AG09309 (cell line): ENCODE data around the gene SMKR1.

Source experiments
- DNase-seq: peaks from one replicate; pipeline ENCODE4 v3.0.0-alpha.2; 2010; ENCODE audit warnings: low read depth
- H3K4me3 ChIP-seq: 2 replicates; pipeline ENCODE4 v1.5.1; 2011; ENCODE audit warnings: mild to moderate bottlenecking, low read depth, low read length, moderate library complexity; ENCODE audit not compliant: control insufficient read depth
- CTCF ChIP-seq: IDR thresholded peaks from 2 replicates; pipeline ENCODE4 v1.5.1; 2011; ENCODE audit warnings: mild to moderate bottlenecking, low read depth, low read length, inconsistent platforms; ENCODE audit not compliant: insufficient read depth, control insufficient read depth; ENCODE audit errors: missing control alignments

The SMKR1 gene

GRCh38 chr7:129501760-129502707 lies at the start of gene SMKR1:
TSS of gene SMKR1 (plus strand) at chr7:129502531. CDS start at chr7:129502825, 294 bp downstream.
- DNase-seq, result no peak
- H3K4me3 ChIP-seq, result peak within 1 kb of the TSS; percentile 50
- TF ChIP-seq CTCF, result no peak

GRCh38 chr7:129452589-129453231 lies 49.6 kb upstream of the SMKR1 start:
- TF ChIP-seq CTCF, result no peak
- H3K4me3 ChIP-seq, result no peak overlapping the region
- DNase-seq, result no peak

DNA sequence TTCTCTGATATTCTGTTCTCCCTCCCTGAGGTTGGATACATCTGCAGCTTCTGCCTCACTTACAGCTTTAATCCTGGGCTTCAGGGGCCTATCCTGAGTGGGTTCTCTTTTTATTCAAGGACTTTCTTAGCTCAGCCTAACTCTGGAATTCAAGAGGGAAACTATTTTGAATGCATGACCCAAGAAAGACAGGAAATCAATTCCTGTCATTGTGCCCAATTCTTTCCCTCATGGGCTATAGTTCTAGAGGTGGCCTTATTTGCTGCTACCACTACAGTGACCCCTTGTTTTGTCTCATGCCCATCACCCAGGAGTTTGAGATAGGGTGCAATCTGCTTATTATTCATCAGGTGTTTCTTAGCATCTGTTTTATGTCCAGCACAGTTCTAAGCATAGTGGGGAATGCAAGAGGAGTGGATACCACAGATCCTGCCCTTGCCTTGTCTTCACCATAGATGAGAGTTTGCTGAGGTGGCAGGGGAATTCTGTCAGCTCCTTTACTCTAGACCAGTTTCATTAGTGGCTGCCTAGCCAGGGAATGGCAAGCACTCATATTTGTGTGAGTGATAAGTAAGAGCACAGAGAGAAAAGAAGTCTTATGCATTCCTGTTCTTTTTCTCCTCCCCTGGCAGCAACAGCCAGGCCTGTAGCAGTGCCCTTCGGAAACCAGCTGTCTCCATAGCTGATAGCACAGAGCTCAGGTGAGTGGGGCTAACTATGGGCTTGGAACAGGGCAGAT lies 48.7 kb upstream of the SMKR1 start:
- DNase-seq, result no peak
- no peak for TF ChIP-seq CTCF
- no peak overlapping the region for H3K4me3 ChIP-seq

DNA sequence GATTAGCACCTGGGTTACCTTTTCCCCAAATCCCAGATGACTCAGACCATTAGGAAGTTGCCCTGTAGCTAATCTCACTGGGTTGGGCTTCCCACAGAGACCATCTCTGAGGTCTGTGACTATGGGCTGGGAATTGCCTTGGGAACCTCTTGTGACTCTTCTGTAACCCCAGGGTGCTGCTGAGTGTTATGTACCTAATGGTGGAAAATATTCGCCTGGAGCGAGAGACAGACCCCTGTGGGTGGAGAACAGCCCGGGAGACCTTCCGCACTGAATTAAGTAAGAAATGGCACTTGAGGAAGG lies 48.1 kb upstream of the SMKR1 start:
- no peak overlapping the region for H3K4me3 ChIP-seq
- no peak for TF ChIP-seq CTCF
- DNase-seq, result no peak

DNA sequence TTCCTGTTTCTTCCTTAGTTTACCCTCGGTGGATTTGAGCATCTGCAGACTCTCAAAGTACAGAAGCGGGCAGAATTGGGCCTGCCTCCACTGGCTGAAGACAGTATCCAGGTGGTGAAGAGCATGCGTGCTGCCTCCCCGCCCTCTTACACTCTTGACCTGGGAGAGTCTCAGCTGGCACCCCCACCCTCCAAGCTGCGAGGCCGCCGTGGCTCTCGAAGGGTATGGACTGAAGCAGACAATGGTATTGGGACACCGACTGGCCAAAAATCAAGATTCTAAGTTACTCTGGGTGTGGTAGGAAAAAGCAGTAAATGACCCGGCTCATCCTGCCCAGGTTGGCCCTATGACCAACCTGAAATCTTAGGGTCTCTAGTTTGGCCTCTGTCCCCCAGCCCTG lies 45.9 kb upstream of the SMKR1 start:
- DNase-seq, result no peak
- no peak for TF ChIP-seq CTCF
- no peak overlapping the region for H3K4me3 ChIP-seq

GRCh38 chr7:129457101-129457500 lies 45.2 kb upstream of the SMKR1 start:
- no peak for TF ChIP-seq CTCF
- no peak for DNase-seq
- no peak overlapping the region for H3K4me3 ChIP-seq
